HG02623 (cell line): ENCODE measurements around the gene RAB9B.

Source experiments
- ATAC-seq: cut with Tn5 transposase; IDR thresholded peaks from one replicate; pipeline ENCODE4 v1.9.1; 2021; ENCODE audit warnings: moderate library complexity; ENCODE audit not compliant: unreplicated experiment

RAB9B gene

DNA sequence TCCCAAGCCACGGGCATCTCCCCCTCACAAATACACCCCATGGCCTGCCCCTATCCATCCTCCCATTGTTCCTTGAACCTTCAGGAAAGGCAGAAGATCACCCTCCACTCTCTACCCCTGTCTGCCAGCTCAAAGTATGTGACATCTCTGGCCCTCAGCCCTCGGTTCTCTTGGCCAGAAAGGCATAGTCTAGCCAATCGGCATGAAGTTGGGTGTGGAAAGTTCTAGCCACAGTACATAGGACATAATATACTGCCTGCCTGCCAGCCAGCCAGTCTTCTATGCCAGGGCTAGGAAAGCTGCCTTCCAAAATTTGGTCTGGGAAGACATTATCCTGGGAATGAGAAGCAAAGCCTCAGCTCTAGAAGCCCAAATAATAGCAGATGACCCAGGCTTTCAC lies 58.6 kb downstream of the RAB9B start:
- no peak for ATAC-seq
